BJ (cell line): ENCODE results near the gene WDR91. TPM values are rescaled to one million over a fixed set of nuclear protein-coding genes. Genes with fewer than 3 reads are reported as not detected.

Experiments
- CTCF ChIA-PET: fragments of 350-600 bp; formaldehyde crosslinking; extraction: SDS; loops from one replicate; lab custom pipeline; 2021; ENCODE audit warnings: antibody characterized with exemption, inconsistent platforms; lab: Yijun Ruan, JAX
- POLR2A ChIA-PET: fragments of 300-600 bp; sonication (Branson Sonifier 250); formaldehyde crosslinking; extraction: SDS; loops from one replicate; lab custom pipeline; 2021; ENCODE audit warnings: antibody characterized with exemption; lab: Charles Lee
- DNase-seq: peaks from one replicate; pipeline ENCODE4 v3.0.0-alpha.2; 2011; ENCODE audit warnings: low read depth
- H3K27me3 ChIP-seq: 2 replicates; pipeline ENCODE4 v1.6.0; 2011; ENCODE audit warnings: low read length; ENCODE audit not compliant: control insufficient read depth, insufficient read depth
- H3K36me3 ChIP-seq: 2 replicates; pipeline ENCODE4 v1.5.1; 2011; ENCODE audit warnings: low read length; ENCODE audit not compliant: control insufficient read depth, insufficient read depth
- H3K4me3 ChIP-seq: 2 replicates; pipeline ENCODE4 v1.5.1; 2011; ENCODE audit warnings: low read depth, mild to moderate bottlenecking, control low read depth, low read length
- CTCF ChIP-seq: IDR thresholded peaks from 2 replicates; pipeline ENCODE4 v1.5.1; 2011; ENCODE audit warnings: low read depth, mild to moderate bottlenecking, control low read depth, inconsistent platforms, low read length, moderate library complexity; ENCODE audit not compliant: insufficient read depth
- polyA plus RNA-seq: library from polyadenylated mRNA; depleted of rRNA; stranded (reverse); fragments of >200 nt; gene quantifications from 2 replicates; pipeline ENCODE4 v1.2.3, GENCODE V29; 2011

The WDR91 gene
- polyA plus RNA-seq, 1 experiment, result 14.2 TPM

- Histone ChIP-seq H3K27me3 (no peaks in the 10 kb centered on the region), H3K4me3 (no peak overlapping the region), H3K36me3 (peaks cover 5% of the 10 kb centered on the region)
- ChIA-PET CTCF (interaction anchor here (1.0 to 1.1 kb wide), 2 partner anchors 35 to 516 kb away, joined by 3 to 5 read pairs; partner anchors contain the start of gene CYREN), POLR2A (no interaction called here)
- TF ChIP-seq CTCF, result no peak
- DNase-seq, result no peak
Measured at GRCh38 chr7:135205850-135206249, 5.5 kb downstream of the WDR91 start.

- TF ChIP-seq CTCF, result no peak
- H3K4me3 ChIP-seq, result no peak overlapping the region
- no peaks in the 10 kb centered on the region for H3K27me3 ChIP-seq
- CTCF ChIA-PET, result interaction anchor here (0.6 to 0.9 kb wide), 3 partner anchors 16 to 214 kb away, joined by 3 read pairs; no protein-coding TSS in a partner anchor
- H3K36me3 ChIP-seq, result peaks cover 5% of the 10 kb centered on the region
- no peak for DNase-seq
- POLR2A ChIA-PET, result interaction anchor here (0.6 to 1.1 kb wide), 2 partner anchors 419 to 559 kb away, joined by 5 to 6 read pairs; partner anchors contain the start of gene BPGM
Measured at GRCh38 chr7:135204876-135205275, 6.5 kb downstream of the WDR91 start.

DNA sequence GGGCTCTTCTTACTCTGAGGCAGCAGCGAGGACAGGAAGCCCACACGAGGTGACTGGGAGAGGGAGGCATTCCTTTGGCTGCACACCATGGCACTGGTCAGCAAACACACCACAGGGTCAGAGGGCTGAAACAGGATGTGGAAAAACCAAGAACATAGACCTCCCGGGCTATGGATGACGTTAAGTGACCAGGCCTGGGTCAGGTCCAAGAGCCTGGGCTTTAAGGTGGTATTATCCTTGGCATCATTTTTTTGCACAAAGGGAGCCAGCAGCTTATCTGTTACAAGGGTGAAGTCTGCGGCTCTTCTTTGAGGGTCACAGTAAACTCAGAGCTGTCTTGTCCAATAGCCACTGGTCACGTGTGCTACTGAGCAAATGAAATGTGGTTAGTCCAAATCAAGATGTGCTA is 7.0 kb downstream of the WDR91 start:
- peak; percentile 66 for DNase-seq

GRCh38 chr7:135201350-135201749 is 10.0 kb downstream of the WDR91 start:
- TF ChIP-seq CTCF, result no peak
- CTCF ChIA-PET, result no interaction called here
- no peaks in the 10 kb centered on the region for H3K27me3 ChIP-seq
- H3K36me3 ChIP-seq, result peaks cover 9% of the 10 kb centered on the region
- POLR2A ChIA-PET, result no interaction called here
- no peak for DNase-seq
- H3K4me3 ChIP-seq, result no peak overlapping the region

More for the DNA sequence above, 7.0 kb downstream of the WDR91 start:
- ChIA-PET POLR2A (interaction anchor here (1.1 kb wide), 1 partner anchor 558 kb away, joined by 6 read pairs; the partner anchor contains the start of gene BPGM), CTCF (interaction anchor here (0.9 to 1.1 kb wide), 3 partner anchors 15 to 40 kb away, joined by 3 read pairs; no protein-coding TSS in a partner anchor)
- TF ChIP-seq CTCF, result no peak
- no peak overlapping the region for H3K4me3 ChIP-seq
- H3K36me3 ChIP-seq, result peaks cover 5% of the 10 kb centered on the region
- H3K27me3 ChIP-seq, result no peaks in the 10 kb centered on the region

- DNase-seq, result no peak
- Histone ChIP-seq H3K27me3 (no peaks in the 10 kb centered on the region), H3K4me3 (no peak overlapping the region), H3K36me3 (peaks cover 10% of the 10 kb centered on the region)
- ChIA-PET CTCF (no interaction called here), POLR2A (no interaction called here)
- TF ChIP-seq CTCF, result no peak
Measured at GRCh38 chr7:135200821-135201331, 10.4 kb downstream of the WDR91 start.
